Panc1 (cell line): ENCODE measurements around the gene PPBP. TPM values are rescaled to one million over a fixed set of nuclear protein-coding genes. Genes with fewer than 3 reads are reported as not detected.

Source experiments
- ATAC-seq: fragments of 200-7000 bp; cut with Tn5 transposase; 2 replicates; pipeline ENCODE4 v1.9.1; 2020; ENCODE audit warnings: mild to moderate bottlenecking, moderate library complexity
- BruUV-seq: library from RNA; stranded (reverse); fragments of 400-500 nt; replicated peaks from 2 replicates; lab custom pipeline; 2021; lab: Mats Ljungman, UMichigan
- CTCF ChIA-PET: fragments of 300-600 bp; sonication (Branson Sonifier 250); formaldehyde crosslinking; loops from one replicate; lab custom pipeline; 2022; ENCODE audit warnings: antibody characterized with exemption; lab: Charles Lee
- POLR2A ChIA-PET: fragments of 300-600 bp; sonication (Branson Sonifier 250); formaldehyde crosslinking; loops from one replicate; lab custom pipeline; 2022; ENCODE audit warnings: antibody characterized with exemption; lab: Charles Lee
- DNase-seq: peaks from one replicate; pipeline ENCODE4 v3.0.0-alpha.2; 2010; ENCODE audit warnings: low read depth, low spot score
- H3K27ac ChIP-seq: 2 replicates; pipeline ENCODE4 v1.5.1; 2011; ENCODE audit warnings: mild to moderate bottlenecking, low read length, inconsistent platforms
- H3K27me3 ChIP-seq: fragments of 200-500 bp; sonication (Bioruptor generic); 2 replicates; pipeline ENCODE4 v1.6.0; 2014; ENCODE audit warnings: low read length, inconsistent platforms; ENCODE audit not compliant: control insufficient read depth, insufficient read depth
- H3K36me3 ChIP-seq: fragments of 200-500 bp; sonication (Bioruptor generic); 2 replicates; pipeline ENCODE4 v1.5.1; 2014; ENCODE audit warnings: inconsistent platforms, mild to moderate bottlenecking, low read length, moderate library complexity; ENCODE audit not compliant: control insufficient read depth, insufficient read depth
- H3K4me1 ChIP-seq: 2 replicates; pipeline ENCODE4 v1.5.1; 2011; ENCODE audit warnings: inconsistent platforms, mild to moderate bottlenecking, low read length, moderate library complexity; ENCODE audit not compliant: control insufficient read depth, insufficient read depth
- H3K4me3 ChIP-seq, 2 experiments: 2 replicates each; pipeline ENCODE4 v1.5.1; 2011 to 2012; ENCODE audit warnings: low read depth in 2 of 2, low read length in 2 of 2, mild to moderate bottlenecking in 2 of 2, inconsistent platforms in 1 of 2, moderate library complexity in 1 of 2
- H3K9me3 ChIP-seq: fragments of 200-500 bp; sonication (Bioruptor generic); 2 replicates; pipeline ENCODE4 v1.5.1; 2014; ENCODE audit warnings: low read depth, mild to moderate bottlenecking, inconsistent platforms, low read length, moderate library complexity; ENCODE audit not compliant: control insufficient read depth, insufficient read depth
- POLR2AphosphoS5 ChIP-seq: IDR thresholded peaks from 2 replicates; pipeline ENCODE4 v1.6.1; 2012; ENCODE audit warnings: mild to moderate bottlenecking, low read depth, low read length, moderate library complexity
- REST ChIP-seq, 2 experiments: IDR thresholded peaks; 2 replicates each; pipeline ENCODE4 v1.6.1; 2011 to 2012; ENCODE audit warnings: low read depth in 2 of 2, control low read depth in 1 of 2, low read length in 1 of 2, mild to moderate bottlenecking in 1 of 2, moderate library complexity in 1 of 2; ENCODE audit not compliant: insufficient read depth in 1 of 2
- SIN3A ChIP-seq: IDR thresholded peaks from 2 replicates; pipeline ENCODE4 v1.6.1; 2012; ENCODE audit warnings: low read depth, mild to moderate bottlenecking, low read length, moderate library complexity, borderline replicate concordance; ENCODE audit not compliant: insufficient read depth
- TCF7L2 ChIP-seq: IDR thresholded peaks from 2 replicates; pipeline ENCODE4 v1.6.1; 2011; ENCODE audit warnings: mild to moderate bottlenecking, low read depth, low read length, inconsistent platforms
- in situ Hi-C: cut with HindIII; loops from 2 replicates; pipeline ENCODE4 v1.10.0; 2016; ENCODE audit warnings: low sequenced_read_pairs, low pct_unique_long_range_greater_than_20kb
- intact Hi-C: fragments of 100-400 bp; cut with micrococcal nuclease; formaldehyde crosslinking; loops from one replicate; pipeline ENCODE4 v1.10.0; 2022; ENCODE audit not compliant: unreplicated experiment
- total RNA-seq: library from RNA; stranded (reverse); gene quantifications from one replicate; pipeline ENCODE4 v1.2.1, GENCODE V29; 2021; ENCODE audit not compliant: unreplicated experiment
- TF ChIP-seq, protein P1 (sequence below): fragments of 450-650 bp; IDR thresholded peaks from 2 replicates; pipeline ENCODE4 v1.5.1; 2017; ENCODE audit warnings: mild to moderate bottlenecking

Gene PPBP
- total RNA-seq, 1 experiment from 2014 or later: not detected

- Histone ChIP-seq H3K27me3 (no peaks in the 10 kb centered on the region), H3K4me3 (no peak overlapping the region), H3K4me1 (no peaks in the 10 kb centered on the region), H3K36me3 (no peaks in the 10 kb centered on the region), H3K9me3 (no peaks in the 10 kb centered on the region), H3K27ac (no peak overlapping the region)
- ATAC-seq (no peak), DNase-seq (no peak)
- no peak for TF ChIP-seq SIN3A
- BruUV-seq: no TSS peak
- ChIA-PET CTCF (no interaction called here), POLR2A (no interaction called here)
- intact Hi-C loops (no loop called here), in situ Hi-C loops (no loop called here)
Observed at GRCh38 chr4:73991742-73992000, 3.7 kb upstream of the PPBP start.

DNA sequence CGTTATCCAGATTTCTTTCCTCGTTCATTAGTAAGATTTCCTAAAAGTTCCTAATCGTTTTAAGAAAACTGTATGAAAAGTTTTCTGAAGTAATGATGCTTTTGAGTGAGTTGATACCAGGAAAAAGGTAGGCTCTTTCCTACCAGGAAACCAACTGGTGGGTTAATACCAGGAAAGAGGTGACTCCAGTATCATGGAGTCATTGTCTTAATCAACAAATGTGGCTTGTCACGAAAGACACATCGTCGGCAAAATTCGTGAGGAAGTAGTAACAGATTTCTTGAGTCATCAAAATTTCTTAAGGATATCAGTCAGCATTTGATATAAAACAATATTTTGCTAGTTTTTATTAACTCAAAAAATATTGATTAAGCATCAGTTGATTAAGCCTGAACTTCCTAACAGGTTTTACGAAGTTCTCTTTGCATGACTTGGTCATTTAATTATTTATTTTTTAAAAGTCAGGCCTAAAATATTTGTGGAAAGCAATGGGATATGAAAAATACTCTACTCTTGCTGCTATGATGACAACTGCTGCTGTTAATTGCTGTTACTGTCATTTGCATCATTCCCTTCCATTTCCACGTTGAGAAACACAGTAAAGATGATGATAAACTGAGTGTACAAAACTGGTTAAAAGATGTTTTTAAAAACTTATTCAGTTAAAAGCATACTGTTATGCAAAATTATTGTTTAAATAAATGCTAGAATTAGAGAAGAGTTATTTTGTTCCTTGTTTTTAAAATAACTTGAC lies 3.2 kb upstream of the PPBP start:
- intact Hi-C loops (no loop called here), in situ Hi-C loops (no loop called here)
- no peak for DNase-seq
- 0 out of 2 replicates have a peak, but pooled peaks cover 2% of the 10 kb centered on the region for H3K27me3 ChIP-seq
- no peak overlapping the region for H3K4me3 ChIP-seq
- ATAC-seq: no peak
- BruUV-seq: no TSS peak
- H3K4me1 ChIP-seq: no peaks in the 10 kb centered on the region
- no peaks in the 10 kb centered on the region for H3K36me3 ChIP-seq
- H3K27ac ChIP-seq: no peak overlapping the region
- H3K9me3 ChIP-seq: no peaks in the 10 kb centered on the region
- POLR2A ChIA-PET: no interaction called here
- TF ChIP-seq SIN3A: no peak
- CTCF ChIA-PET: no interaction called here

DNA sequence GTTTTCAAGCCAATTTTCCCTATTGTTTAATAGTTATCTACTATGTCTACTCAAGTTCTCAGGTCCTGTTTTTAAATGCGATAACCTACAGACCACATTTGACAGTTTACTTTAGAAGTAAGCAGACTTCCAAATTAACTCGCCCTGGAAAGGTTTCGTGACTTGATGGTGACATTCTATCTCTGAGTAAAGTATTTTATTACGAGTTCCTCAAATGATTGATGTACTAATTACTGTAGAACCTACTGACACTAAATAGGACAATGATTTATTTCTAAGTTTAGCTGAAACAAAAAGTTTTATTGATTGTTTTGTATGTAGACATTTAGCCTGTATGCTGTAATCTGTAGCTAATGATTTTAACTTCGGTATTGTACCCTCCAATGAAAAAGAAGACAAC lies 1.9 kb upstream of the PPBP start:
- no peak for ATAC-seq
- ChIA-PET CTCF (no interaction called here), POLR2A (no interaction called here)
- no peak overlapping the region for H3K27ac ChIP-seq
- in situ Hi-C loops: no loop called here
- no peak overlapping the region for H3K4me3 ChIP-seq
- H3K9me3 ChIP-seq: no peaks in the 10 kb centered on the region
- no peaks in the 10 kb centered on the region for H3K4me1 ChIP-seq
- TF ChIP-seq REST (IDR thresholded peaks at IDR 0.05; ENCODE audit: insufficient read depth in 1 of 2, low read depth in 2 of 2, low read length in 1 of 2) (no peak), SIN3A (no peak), TCF7L2 (no peak), POLR2AphosphoS5 (no peak)
- TF ChIP-seq, protein P1, sequence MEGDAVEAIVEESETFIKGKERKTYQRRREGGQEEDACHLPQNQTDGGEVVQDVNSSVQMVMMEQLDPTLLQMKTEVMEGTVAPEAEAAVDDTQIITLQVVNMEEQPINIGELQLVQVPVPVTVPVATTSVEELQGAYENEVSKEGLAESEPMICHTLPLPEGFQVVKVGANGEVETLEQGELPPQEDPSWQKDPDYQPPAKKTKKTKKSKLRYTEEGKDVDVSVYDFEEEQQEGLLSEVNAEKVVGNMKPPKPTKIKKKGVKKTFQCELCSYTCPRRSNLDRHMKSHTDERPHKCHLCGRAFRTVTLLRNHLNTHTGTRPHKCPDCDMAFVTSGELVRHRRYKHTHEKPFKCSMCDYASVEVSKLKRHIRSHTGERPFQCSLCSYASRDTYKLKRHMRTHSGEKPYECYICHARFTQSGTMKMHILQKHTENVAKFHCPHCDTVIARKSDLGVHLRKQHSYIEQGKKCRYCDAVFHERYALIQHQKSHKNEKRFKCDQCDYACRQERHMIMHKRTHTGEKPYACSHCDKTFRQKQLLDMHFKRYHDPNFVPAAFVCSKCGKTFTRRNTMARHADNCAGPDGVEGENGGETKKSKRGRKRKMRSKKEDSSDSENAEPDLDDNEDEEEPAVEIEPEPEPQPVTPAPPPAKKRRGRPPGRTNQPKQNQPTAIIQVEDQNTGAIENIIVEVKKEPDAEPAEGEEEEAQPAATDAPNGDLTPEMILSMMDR: no peak
- 0 out of 2 replicates have a peak, but pooled peaks cover 2% of the 10 kb centered on the region for H3K27me3 ChIP-seq
- H3K36me3 ChIP-seq: no peaks in the 10 kb centered on the region
- no TSS peak for BruUV-seq
- DNase-seq: no peak
- intact Hi-C loops: no loop called here
